ENCODE data around the gene TTBK2.

The TTBK2 gene

DNA sequence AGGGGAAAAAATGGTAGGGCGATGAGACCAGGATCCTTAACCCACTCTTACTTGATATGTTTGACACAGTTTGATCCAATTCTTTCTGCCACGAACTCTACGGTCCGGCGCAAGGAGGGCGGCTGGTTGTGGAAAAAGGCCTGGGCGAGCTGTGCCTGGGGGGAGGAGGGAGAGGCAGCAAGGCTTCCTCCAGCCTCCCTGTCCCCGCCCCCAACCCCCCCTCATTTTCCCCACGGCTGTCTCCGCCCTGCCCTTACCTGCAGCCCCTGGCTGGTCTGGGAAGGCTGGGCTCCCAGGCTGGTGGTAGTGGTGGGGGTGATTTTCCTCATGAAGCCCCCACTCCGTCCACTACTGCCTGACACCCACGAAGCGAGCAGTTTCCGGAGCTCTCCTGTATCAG lies 191.6 kb downstream of the TTBK2 start:
- DNase-seq = no peak

DNA sequence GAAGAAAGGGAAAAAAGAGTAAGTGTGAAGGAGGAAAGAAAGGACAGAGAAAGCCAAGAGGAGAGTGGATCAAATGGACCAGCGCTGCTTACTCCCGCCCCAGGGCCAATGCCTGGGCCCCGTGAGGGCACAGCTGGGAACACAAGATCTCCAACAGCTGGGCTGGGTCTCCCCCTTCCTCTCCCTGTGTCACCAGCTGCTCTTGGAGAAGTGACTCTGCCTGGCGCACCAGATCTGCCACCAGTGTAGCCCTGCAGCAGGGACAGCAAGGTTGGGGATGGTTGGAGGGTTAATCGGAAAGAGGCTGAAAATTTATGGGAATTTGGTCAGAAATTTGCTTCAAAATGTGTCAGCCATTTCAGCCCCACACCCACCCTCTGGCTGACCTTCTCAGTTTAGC lies 192.0 kb downstream of the TTBK2 start:
- DNase-seq = peak in 11 of 51 donors; percentile 15 to 66 (median 36)

DNA sequence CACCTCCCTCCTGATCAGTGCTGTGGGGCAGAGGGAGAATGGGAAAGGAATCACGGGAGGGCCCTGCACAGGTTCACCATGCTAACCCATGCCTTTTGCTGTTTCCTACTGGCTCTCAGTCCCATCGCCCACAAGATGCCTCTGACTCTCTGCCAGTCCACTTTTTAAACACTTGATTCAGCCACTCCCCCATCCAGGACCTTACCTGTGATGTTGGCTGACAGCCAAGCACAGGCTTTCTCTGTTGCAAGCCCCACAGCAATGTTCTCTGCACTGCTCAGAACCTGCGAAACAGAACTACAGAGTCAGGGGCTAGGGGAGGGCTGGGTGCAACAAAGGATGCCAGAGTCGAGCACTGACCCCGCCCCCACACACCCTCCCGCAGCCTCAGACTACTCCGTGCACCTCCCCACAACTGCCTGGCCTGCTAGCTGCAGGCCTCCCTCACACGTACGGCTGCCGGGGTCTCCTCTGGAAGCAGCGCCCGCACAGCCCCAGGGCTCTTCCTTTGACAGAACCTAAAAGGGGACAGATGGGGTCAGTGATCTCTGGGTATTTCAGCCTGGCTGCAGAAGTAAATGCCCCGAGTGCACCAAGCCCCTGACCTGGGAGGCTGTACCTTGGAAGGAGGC lies 192.7 kb downstream of the TTBK2 start:
- no peak for DNase-seq

DNA sequence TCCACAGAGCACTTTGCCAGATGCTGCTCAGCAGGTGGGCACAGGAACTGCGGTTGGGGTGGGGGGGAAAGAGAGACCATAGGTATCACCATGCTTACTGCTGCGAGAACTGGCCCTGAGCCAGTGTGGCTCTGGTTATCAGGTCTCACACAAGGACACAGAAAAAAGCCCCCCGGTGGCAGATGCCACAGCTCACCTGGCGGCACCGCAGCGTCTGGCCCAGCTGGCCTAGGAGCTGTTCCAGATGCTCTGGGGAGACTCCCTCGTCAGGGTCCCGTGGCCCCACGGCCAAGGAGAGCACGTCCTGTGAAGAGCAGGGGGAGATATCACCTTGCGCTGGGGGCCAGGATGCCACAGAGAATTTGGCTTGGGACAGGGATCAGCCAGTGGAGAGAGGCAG lies 194.5 kb downstream of the TTBK2 start:
- no peak for DNase-seq

DNA sequence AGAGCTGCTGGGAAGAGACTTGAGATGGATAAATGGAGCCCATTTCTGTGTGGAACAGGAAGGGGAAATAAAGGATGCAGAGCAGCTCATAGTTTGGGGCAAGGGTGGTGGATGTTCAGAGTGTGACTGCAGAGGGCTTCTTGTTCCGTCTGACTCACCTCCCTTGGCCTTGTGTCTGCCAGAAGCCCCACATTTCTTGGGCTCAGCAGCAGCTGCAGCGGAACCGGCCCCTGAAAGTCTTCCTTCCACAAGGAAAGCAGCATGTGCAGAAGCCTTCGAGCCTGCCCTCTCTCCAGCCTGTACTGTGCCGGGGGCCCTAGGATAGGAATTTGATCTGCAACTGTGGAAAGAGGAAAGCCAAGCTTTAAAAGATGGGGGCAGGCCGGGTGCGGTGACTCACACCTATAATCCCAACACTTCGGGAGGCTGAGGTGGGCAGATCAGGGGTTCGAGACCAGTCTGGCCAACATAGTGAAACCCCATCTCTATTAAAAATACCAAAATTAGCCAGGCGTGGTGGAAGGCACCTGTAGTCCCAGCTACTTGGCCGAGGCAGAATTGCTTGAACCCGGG lies 195.2 kb downstream of the TTBK2 start:
- DNase-seq = no peak

DNA sequence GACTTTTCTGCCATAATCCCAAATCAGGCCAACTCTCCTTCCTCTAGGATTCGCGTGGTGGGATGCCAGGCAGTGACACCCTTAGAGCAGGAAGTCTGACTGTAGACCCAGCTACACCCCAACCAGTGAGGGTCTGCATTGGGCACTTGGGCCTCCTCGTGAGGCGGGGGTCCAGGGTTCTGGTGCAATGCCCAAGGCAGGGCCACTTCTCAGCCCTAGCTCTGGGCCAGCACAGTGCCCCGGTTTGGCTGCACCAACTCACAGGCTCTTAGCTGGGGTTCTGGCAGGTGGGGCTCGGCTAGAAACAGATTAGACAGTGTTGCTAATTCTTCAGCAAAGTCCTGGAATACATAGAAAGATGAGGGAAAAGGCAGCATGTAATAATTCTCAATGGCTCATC lies 196.3 kb downstream of the TTBK2 start:
- no peak for DNase-seq

DNA sequence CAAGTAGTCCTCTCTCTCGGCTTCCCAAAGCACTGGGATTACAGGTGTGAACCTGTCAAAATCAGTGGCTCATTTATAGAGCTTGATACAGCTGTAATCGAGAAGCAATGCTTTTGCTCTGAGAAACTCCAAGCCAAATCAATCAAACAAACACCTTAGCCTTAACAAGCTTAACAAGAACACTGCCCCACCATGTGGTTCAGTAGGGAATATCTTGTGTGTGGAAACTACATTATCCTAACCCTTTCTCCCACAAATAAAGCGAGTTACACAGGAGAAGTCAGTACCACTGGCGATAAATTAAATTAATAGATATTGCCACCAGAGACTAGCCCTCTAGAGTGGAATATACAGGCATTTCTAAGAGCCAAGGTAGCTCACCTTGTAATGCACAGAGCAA lies 197.5 kb downstream of the TTBK2 start:
- no peak for DNase-seq

DNA sequence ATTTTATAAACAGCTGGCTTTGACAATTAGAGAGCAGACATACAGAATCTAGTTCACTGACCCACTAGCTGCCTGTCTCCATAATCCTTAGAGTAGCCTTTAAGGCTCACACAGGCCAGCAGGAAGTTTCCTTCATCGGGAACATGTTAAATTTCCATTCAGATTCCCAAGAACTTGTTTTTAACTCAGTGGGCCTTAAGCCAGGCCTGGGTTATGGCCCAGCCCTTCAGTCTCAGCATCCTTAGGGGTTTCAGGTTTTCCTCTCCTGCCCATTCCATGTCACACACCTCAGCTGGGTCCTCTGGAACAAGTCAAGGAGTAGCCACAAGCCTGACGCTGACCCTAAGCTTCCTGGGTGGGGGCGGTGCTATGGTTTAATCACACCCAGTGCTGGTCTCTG lies 198.7 kb downstream of the TTBK2 start:
- DNase-seq = no peak

DNA sequence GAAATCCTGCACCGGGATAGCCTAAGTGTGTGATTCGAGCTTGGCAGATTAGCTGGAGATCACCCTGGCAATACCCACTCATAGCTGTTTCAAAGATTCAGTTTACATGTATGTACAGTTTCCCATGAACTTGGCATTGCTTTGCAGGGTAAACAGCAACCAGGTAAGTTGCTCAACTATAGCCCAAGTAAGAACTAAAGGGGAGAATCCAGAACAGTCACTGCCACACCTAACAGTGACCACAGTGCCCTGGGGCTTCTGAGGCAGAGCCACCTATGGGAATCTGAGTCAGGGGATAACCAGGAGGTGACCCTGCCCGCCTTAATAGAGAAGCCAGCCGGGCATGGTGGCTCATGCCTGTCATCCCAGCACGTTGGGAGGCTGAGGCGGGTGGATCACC lies 199.6 kb downstream of the TTBK2 start:
- DNase-seq = no peak

DNA sequence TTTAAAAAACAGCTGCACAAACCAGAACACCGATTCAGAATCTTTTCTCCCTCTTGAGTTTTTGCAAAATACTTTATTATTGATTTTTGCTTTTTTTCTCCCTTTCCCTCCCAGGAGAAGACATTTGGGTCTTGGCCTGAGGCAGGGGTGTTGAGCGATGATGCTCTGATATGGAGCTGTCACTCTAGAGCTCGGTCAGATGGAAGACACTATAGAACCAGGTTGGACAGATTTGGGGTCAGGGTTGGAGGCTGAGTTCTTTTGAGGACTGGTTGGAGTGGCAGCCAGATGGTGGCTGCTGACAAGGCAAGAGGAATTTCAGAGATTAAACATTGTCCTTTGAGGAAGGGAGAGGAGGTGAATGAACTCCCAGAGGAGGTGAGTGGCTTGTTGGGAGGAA lies 200.5 kb downstream of the TTBK2 start:
- DNase-seq = no peak

DNA sequence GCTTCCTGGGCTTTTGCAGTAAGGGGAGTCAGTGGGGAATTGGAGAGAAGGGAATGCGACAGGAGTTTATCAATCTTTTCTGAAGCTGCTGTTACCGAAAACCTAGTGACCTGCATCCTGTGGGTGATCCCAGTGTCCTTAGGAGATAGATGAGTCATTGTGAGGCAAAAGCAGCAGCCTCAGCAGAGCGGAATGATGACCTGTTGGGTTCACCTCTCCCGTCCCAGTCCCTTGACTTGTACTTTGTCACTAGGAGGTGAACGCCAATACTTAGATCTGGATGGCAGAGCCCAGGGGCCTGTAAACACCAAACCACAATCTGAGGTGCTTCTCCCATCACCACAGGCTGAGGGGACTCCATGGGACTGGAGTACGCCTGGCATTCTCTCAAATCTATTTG lies 201.5 kb downstream of the TTBK2 start:
- DNase-seq = no peak

DNA sequence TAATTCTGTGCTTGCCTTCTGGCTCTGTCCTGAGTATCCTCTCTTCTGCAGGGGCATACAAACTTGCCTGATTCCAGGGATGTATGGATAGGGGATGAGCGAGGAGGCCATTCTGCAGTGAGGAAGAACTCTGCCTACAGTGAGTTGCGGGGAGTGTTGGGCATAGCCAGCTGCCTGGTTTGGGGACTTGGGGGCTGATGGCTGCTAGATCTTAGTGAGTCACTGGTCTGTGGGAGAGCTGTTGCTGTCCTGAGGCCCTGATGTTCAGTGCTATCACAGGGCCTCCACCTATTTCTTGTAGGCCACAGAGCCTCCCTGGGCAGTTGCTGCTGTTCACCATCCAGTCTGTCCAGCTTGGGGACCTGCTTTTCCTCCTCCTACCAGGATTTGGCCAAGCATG lies 204.0 kb downstream of the TTBK2 start:
- no peak for DNase-seq

DNA sequence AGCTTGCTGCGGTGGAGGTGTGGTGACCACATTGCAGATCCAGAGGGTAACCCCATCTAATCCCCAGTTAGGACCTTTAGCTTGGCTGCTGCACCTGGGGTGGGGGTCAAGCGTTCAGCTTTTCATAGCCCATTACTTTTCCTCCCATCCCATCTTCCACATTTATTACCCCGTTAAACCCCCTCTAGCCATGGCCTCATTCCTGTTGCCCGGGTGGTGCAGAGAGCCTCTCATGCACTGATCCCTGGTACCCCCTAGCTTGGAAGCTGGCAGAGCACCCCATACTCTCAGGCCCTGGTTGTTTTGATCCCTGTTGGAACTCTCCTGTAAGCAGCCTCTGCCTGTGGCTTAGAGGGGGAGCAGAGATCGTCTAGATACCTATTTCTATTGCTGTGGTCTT lies 204.5 kb downstream of the TTBK2 start:
- DNase-seq = no peak

DNA sequence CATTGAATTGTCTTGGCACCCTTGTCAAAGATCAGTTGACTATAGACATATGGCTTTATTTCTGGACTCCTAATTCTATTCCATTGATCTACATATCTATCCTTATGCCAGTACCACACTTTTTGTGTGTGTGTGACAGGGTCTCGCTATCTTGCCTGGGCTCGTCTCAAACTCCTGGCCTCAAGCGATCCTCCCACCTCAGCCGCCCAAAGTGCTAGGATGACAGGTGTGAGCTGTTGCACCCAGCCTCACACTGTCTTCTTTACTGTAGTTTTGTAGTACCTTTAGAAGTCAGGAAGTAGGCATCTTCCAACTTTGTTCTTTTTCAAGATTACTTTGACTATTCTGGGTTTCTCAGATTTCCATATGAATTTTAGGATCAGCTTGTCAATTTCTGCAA lies 208.0 kb downstream of the TTBK2 start:
- no peak for DNase-seq

DNA sequence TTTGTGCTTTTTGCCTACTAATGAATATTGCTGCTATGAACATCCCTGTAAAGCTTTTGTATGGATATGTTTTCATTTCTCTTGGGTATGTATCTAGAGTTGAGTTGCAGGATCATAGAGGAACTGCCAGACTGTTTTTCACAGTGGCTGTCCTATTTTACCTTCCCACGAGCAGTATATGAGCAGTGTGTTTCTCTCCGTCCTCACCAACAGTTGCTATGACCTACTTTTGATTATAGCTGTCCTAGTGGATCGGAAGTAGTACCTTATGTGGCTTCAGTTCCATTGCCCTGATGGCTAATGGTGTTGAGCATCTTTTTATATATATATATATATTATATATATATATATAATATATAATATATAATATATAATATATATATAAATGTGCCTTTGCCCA lies 208.8 kb downstream of the TTBK2 start:
- no peak for DNase-seq

DNA sequence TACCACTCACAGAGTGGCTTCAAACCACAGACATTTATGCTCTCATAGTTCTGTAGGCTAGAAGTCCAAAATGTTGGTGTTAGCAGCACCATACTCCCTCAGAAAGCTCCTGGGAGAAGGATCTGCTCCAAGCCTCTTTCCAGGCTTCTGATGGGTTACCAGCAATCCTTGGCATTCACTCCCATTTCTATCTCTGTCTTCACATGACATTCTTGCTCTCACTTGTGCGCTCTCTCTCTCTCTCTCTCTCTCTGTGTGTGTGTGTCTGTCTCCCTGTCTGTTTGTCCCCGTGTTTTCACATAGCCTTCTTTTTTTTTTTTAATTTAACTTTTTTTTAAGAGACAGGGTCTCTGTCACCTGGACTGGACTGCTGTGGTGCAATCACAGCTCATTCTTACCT lies 209.9 kb downstream of the TTBK2 start:
- DNase-seq = no peak

DNA sequence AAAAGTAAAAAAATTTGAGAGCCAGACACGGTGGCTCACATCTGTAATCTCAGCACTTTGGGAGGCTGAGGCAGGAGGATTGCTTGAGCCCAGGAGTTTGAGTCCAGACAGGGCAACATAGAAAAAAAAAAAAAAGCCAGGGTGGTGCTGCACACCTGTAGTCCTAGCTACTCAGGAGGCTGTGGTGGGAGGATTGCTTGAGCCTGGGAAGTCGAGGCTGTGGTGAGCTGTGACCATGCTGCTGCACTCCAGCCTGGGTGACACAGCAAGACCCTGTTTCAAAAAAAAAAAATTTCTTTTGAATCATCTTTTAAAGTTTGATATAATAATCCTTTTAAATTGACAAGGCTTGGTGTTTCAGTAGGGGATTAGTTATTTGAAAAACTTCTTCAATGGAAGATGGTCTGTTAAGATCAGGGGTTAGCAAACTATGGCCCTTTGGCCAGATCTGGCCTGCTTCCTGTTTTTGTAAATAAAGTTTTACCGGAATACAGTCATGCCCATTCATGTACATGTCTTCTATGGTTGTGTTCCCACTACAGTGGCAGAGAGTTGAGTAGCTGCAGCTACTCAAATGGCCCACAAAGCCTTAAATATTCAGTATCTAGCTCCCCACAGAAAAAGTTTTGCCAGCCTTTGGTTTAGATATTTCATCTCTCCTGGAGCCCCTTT lies 212.6 kb downstream of the TTBK2 start:
- DNase-seq = no peak

DNA sequence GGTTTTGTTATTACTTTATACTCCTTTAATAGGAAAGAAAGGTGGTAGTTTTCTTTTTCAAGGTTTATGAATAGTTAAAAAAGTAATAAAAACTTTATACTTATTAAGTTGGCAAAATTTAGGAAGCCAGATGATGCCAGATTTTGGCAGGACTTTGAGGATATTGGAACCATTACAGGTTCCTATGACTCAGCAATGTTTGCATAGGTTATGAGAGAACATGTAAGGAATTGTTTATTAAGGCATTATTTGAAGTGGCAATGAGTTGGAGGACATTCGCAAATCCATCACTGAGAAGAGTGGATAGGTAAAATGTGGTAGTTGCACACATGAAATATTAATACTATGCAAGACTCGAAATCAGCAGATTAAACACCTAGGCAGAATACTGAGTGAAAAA lies 213.5 kb downstream of the TTBK2 start:
- DNase-seq = no peak

DNA sequence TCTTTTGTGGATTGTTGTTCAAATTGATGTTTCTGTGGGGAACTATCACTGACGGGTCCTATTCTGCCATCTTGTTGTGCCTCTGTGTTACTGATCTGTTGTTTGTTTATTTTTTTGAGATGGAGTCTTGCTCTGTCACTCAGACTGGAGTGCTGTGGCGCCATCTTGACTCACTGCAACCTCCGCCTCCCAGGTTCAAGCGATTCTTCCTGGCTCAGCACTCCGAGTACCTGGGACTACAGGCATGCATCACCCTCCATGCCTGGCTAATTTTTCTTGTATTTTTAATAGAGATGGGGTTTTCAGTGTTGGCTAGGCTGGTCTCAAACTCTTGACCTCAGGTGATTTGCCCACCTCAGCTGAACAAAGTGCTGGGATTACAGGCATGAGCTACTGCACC lies 215.2 kb downstream of the TTBK2 start:
- no peak for DNase-seq

DNA sequence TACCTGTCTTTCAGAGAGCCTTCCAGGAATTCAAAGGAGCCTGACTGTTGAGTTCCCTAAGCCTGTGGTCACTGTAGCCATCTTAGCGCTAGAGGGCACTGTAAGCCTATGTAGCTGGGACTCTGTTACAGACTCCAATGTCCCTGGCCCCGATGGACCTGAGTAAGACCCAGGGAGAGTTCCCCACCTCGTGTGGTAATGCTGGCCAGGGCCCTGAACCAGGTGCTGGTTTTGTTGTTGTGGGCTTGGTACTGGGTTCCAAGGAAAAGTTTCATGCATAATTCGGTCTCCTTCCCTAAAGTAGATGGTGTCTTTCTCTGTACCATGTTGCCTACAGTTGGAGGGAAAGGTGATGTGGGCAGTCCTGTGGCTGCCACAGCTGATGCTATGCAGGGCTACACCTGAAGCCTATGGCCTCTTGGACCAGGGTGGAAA lies 216.1 kb downstream of the TTBK2 start:
- DNase-seq = peak in 29 of 51 donors; percentile 3 to 65 (median 32)

DNA sequence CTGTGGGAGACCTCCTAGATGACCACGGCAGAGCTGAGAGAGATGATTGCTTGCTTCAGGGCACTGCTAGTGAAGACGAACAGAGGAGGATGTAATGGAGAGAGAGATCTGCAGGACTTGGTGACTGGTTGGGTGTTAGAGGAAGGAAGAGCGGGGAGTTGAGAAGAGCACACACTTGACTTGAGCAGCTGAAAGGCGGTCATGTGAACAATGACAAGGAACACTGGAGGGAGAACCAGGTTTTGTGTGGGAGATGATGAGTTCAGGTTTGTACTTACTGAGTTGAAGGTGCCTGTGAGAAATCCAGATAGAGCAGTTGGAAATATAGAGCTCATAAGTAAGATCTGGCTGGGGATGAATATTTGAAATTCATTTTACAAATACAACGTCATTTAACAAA lies 224.0 kb downstream of the TTBK2 start:
- no peak for DNase-seq

DNA sequence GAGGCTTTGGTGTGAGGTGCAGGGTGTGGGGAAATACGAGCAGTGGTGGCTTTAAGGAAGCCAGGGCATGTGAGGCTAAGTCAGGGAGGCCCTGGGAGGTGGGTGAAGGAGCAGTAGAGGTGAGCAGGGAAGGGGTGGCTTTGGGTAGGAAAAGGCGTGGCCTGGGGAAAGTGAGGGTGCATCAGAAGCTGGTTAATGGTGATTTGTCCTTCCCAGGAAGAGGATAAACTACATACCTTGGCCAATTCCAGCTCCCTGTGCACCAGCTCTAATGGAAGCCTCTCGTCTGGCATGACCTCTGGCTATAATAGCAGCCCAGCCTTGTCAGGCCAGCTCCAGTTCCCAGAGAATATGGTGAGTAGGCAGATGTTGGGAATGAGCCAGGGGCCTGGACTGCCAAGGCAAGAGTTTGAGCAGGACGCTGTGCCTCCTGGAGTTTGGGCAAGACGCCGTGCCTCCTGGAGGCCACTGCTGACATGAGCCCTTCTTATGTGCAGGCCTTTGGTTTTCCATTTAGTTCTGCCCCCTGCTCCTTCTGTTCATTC lies 225.0 kb downstream of the TTBK2 start:
- no peak for DNase-seq

DNA sequence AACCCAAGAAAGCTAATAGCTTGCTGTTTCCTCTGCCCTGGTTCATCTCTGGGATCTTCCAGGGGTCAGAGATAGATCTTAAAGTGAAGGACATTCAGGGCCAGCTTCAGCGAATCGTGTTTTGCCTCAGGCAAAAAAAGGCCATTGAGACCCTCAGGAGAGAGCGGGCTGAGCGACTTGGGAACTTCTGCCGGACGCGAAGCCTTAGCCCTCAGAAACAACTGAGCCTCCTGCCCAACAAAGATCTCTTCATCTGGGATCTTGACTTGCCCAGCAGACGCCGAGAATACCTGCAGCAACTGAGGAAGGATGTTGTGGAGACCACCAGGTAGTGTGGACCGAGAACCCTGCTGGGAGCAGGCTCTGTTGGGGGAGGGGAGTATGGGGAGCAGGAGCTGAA lies 226.2 kb downstream of the TTBK2 start:
- no peak for DNase-seq
